IMR-90 (cell line): ENCODE results near the gene OPCML. TPM values are rescaled to one million over a fixed set of nuclear protein-coding genes. Genes with fewer than 3 reads are reported as not detected.

Source experiments
- ATAC-seq: fragments of 200-7000 bp; cut with Tn5 transposase; 2 replicates; pipeline ENCODE4 v1.9.1; 2020; ENCODE audit warnings: low read depth, mild to moderate bottlenecking, moderate library complexity
- BruUV-seq: library from RNA; stranded (reverse); fragments of 400-500 nt; replicated peaks from 2 replicates; lab custom pipeline; 2021; lab: Mats Ljungman, UMichigan
- CTCF ChIA-PET: fragments of 300-600 bp; formaldehyde crosslinking; extraction: SDS; loops from one replicate; lab custom pipeline; 2021; ENCODE audit warnings: antibody characterized with exemption; lab: Yijun Ruan, JAX
- POLR2A ChIA-PET: fragments of 300-600 bp; sonication (Branson Sonifier 250); formaldehyde crosslinking; loops from one replicate; lab custom pipeline; 2022; ENCODE audit warnings: antibody characterized with exemption; ENCODE audit not compliant: unreplicated experiment; lab: Charles Lee
- DNase-seq: peaks from one replicate; pipeline ENCODE4 v3.0.0; 2013
- H2AFZ ChIP-seq: replicated peaks from 2 replicates; pipeline ENCODE3; 2013; ENCODE audit warnings: low read length, mild to moderate bottlenecking; ENCODE audit not compliant: poor library complexity
- H2AK5ac ChIP-seq: 2 replicates; pipeline ENCODE4 v1.6.1; 2013; ENCODE audit warnings: low read depth, low read length, inconsistent platforms
- H2AK9ac ChIP-seq: replicated peaks from 2 replicates; pipeline ENCODE3; 2013; ENCODE audit warnings: mild to moderate bottlenecking, low read depth, low read length, moderate library complexity; ENCODE audit not compliant: poor library complexity
- H2BK120ac ChIP-seq: 2 replicates; pipeline ENCODE4 v1.6.1; 2013; ENCODE audit warnings: low read depth, low read length, inconsistent platforms
- H2BK15ac ChIP-seq: 3 replicates; pipeline ENCODE4 v1.6.1; 2013; ENCODE audit warnings: low read depth, low read length, inconsistent platforms
- H2BK20ac ChIP-seq: 2 replicates; pipeline ENCODE4 v1.6.1; 2013; ENCODE audit warnings: low read depth, mild to moderate bottlenecking, inconsistent platforms, low read length, moderate library complexity
- H2BK5ac ChIP-seq: 2 replicates; pipeline ENCODE4 v1.6.1; 2013; ENCODE audit warnings: mild to moderate bottlenecking, low read depth, low read length, inconsistent platforms; ENCODE audit not compliant: poor library complexity, severe bottlenecking
- H3K14ac ChIP-seq: replicated peaks from 2 replicates; pipeline ENCODE4 v1.6.1; 2013; ENCODE audit warnings: low read depth, low read length, inconsistent platforms
- H3K18ac ChIP-seq: 2 replicates; pipeline ENCODE4 v1.6.1; 2013; ENCODE audit warnings: low read depth, low read length, control low read depth
- H3K23ac ChIP-seq: 2 replicates; pipeline ENCODE4 v1.6.1; 2013; ENCODE audit warnings: low read depth, low read length, inconsistent platforms
- H3K27ac ChIP-seq: 2 replicates; pipeline ENCODE4 v1.5.1; 2013; ENCODE audit warnings: mild to moderate bottlenecking, control low read depth, low read length; ENCODE audit not compliant: insufficient read depth
- H3K27me3 ChIP-seq: 2 replicates; pipeline ENCODE4 v1.6.1; 2013; ENCODE audit warnings: low read length; ENCODE audit not compliant: control insufficient read depth, insufficient read depth
- H3K36me3 ChIP-seq: 2 replicates; pipeline ENCODE4 v1.6.1; 2013; ENCODE audit warnings: low read length, mixed read lengths; ENCODE audit not compliant: control insufficient read depth, insufficient read depth
- H3K4ac ChIP-seq: 2 replicates; pipeline ENCODE4 v1.6.1; 2013; ENCODE audit warnings: low read depth, low read length, inconsistent platforms
- H3K4me1 ChIP-seq: 2 replicates; pipeline ENCODE4 v1.6.1; 2013; ENCODE audit warnings: low read length, mixed read lengths; ENCODE audit not compliant: control insufficient read depth, insufficient read depth
- H3K4me2 ChIP-seq: 2 replicates; pipeline ENCODE4 v1.6.1; 2013; ENCODE audit warnings: low read depth, mild to moderate bottlenecking, control low read depth, low read length, moderate library complexity
- H3K4me3 ChIP-seq: 2 replicates; pipeline ENCODE4 v1.5.1; 2013; ENCODE audit warnings: low read depth, mild to moderate bottlenecking, control low read depth, low read length, moderate library complexity; ENCODE audit not compliant: insufficient read depth
- H3K56ac ChIP-seq: 2 replicates; pipeline ENCODE4 v1.6.1; 2013; ENCODE audit warnings: low read length, inconsistent platforms; ENCODE audit not compliant: insufficient read depth; ENCODE audit errors: extremely low read depth
- H3K79me1 ChIP-seq, 2 experiments: 2 replicates each; pipeline ENCODE4 v1.6.1; 2013; ENCODE audit warnings: low read length in 2 of 2, inconsistent platforms in 1 of 2, low read depth in 1 of 2
- H3K9ac ChIP-seq: 2 replicates; pipeline ENCODE4 v1.6.1; 2013; ENCODE audit warnings: low read depth, low read length, control low read depth
- H3K9me1 ChIP-seq: 2 replicates; pipeline ENCODE4 v1.6.1; 2013; ENCODE audit warnings: low read length, inconsistent platforms; ENCODE audit not compliant: insufficient read depth
- H3K9me3 ChIP-seq: 2 replicates; pipeline ENCODE4 v1.6.1; 2013; ENCODE audit warnings: low read length; ENCODE audit not compliant: control insufficient read depth, insufficient read depth
- H4K20me1 ChIP-seq: 2 replicates; pipeline ENCODE4 v1.6.1; 2013; ENCODE audit warnings: low read length, inconsistent platforms; ENCODE audit not compliant: insufficient read depth
- H4K5ac ChIP-seq: 2 replicates; pipeline ENCODE4 v1.6.1; 2013; ENCODE audit warnings: mild to moderate bottlenecking, low read depth, low read length, control low read depth
- H4K8ac ChIP-seq, 2 experiments: 2 replicates each; pipeline ENCODE4 v1.6.1; 2013; ENCODE audit warnings: low read depth in 2 of 2, low read length in 2 of 2, control low read depth in 1 of 2, inconsistent platforms in 1 of 2
- H4K91ac ChIP-seq: 2 replicates; pipeline ENCODE4 v1.6.1; 2013; ENCODE audit warnings: low read depth, low read length, inconsistent platforms; ENCODE audit not compliant: insufficient read depth
- BHLHE40 ChIP-seq: fragments of 150-350 bp; IDR thresholded peaks from 2 replicates; pipeline ENCODE4 v1.6.1; 2016; ENCODE audit warnings: mild to moderate bottlenecking, low read depth, low read length
- CHD1 ChIP-seq: IDR thresholded peaks from 2 replicates; pipeline ENCODE4 v1.6.1; 2012; ENCODE audit warnings: low read depth, low read length, improper control_type of control experiment
- ELK1 ChIP-seq: fragments of 150-350 bp; IDR thresholded peaks from 2 replicates; pipeline ENCODE4 v1.6.1; 2016; ENCODE audit warnings: low read depth, mild to moderate bottlenecking, low read length, moderate library complexity, borderline replicate concordance
- RAD21 ChIP-seq: IDR thresholded peaks from 2 replicates; pipeline ENCODE4 v1.6.1; 2012; ENCODE audit warnings: low read length, improper control_type of control experiment
- WGBS, 2 experiments: methylation state at CpG; one replicate each; pipeline versions ENCODE4 v1.1.5 to v1.1.7; 2013; ENCODE audit warnings: missing lambda C conversion rate in 2 of 2; ENCODE audit not compliant: insufficient read length in 1 of 2; ENCODE audit errors: extremely low coverage in 2 of 2; 5-methylcytosine and 5-hydroxymethylcytosine counted together
- dilution Hi-C: fragments of 300-500 bp; cut with HindIII; formaldehyde crosslinking; loops from one replicate; pipeline ENCODE4 v1.14.3; 2018; ENCODE audit warnings: low sequenced_read_pairs; ENCODE audit not compliant: unreplicated experiment
- in situ Hi-C: fragments of 300-500 bp; cut with MboI; formaldehyde crosslinking; loops from 3 replicates; pipeline ENCODE4 v1.14.3; 2019; ENCODE audit warnings: low sequenced_read_pairs, inconsistent platforms, mixed read lengths
- intact Hi-C: fragments of 100-400 bp; cut with micrococcal nuclease; formaldehyde crosslinking; loops from 2 replicates; pipeline ENCODE4 v1.10.0; 2022
- polyA plus RNA-seq, 3 experiments: library from polyadenylated mRNA; depleted of rRNA; stranded (reverse); fragments of >200 nt; gene quantifications; 2 replicates each; pipeline ENCODE4 v1.2.3, GENCODE V29; 2012; ENCODE audit warnings: low replicate concordance in 1 of 3
- total RNA-seq: library from RNA; depleted of rRNA; stranded (reverse); fragments of >200 nt; gene quantifications from 2 replicates; pipeline ENCODE4 v1.2.3, GENCODE V29; 2012

OPCML gene
- total and polyA plus RNA-seq, 2 of the 4 experiments (the other 2 are of a cell fraction), result under 0.01 to 2.6 TPM

- Histone ChIP-seq H2AK9ac (no peak overlapping the region), H3K14ac (no peak overlapping the region), H3K9ac (no peak overlapping the region), H3K9me3 (peaks cover 23% of the 10 kb centered on the region), H2BK15ac (no peak overlapping the region), H3K23ac (no peak overlapping the region), H2BK20ac (no peak overlapping the region), H3K79me1 (no peaks in the 10 kb centered on the region), H2BK120ac (no peak overlapping the region), H3K27ac (no peak overlapping the region), H3K4ac (no peak overlapping the region), H4K20me1 (no peaks in the 10 kb centered on the region), H3K36me3 (no peaks in the 10 kb centered on the region), H3K27me3 (no peaks in the 10 kb centered on the region), H2AK5ac (no peak overlapping the region), H3K4me3 (no peak overlapping the region), H3K4me2 (no peak overlapping the region), H3K56ac (no peak overlapping the region), H4K5ac (no peak overlapping the region), H3K9me1 (no peaks in the 10 kb centered on the region), H4K8ac (no peak overlapping the region), H3K18ac (no peak overlapping the region), H2AFZ (no peak overlapping the region), H3K4me1 (no peaks in the 10 kb centered on the region), H2BK5ac (no peak overlapping the region), H4K91ac (no peak overlapping the region)
- CTCF ChIA-PET, result no interaction called here
- ATAC-seq (no peak), DNase-seq (no peak)
- in situ Hi-C loops, result no loop called here
- dilution Hi-C loops, result no loop called here
- no TSS peak for BruUV-seq
- no CpG with 5 or more reads among the region's 1 CpG for WGBS, 2 experiments
- POLR2A ChIA-PET, result no interaction called here
- no peak for TF ChIP-seq ELK1
- TF ChIP-seq CHD1, result no peak
- no peak for TF ChIP-seq BHLHE40
- TF ChIP-seq RAD21, result no peak
- intact Hi-C loops, result no loop called here
Observed at GRCh38 chr11:133467686-133468085, 64.6 kb downstream of the OPCML start.
